BLaER1 (cell line): ENCODE measurements around the gene FREM3.
"Not testable (repeated sequence)": the region's sequence is repeated elsewhere in the genome, so short reads cannot be mapped to it uniquely, and the experiment has no call there.

Source experiments
- H3K27ac ChIP-seq: shearing (Covaris generic); formaldehyde crosslinking; 2 replicates; pipeline ENCODE4 v1.8.1; 2022
- H3K27me3 ChIP-seq: shearing (Covaris generic); formaldehyde crosslinking; 2 replicates; pipeline ENCODE4 v1.8.1; 2022
- H3K36me3 ChIP-seq: shearing (Covaris generic); formaldehyde crosslinking; 2 replicates; pipeline ENCODE4 v1.8.1; 2022
- H3K4me1 ChIP-seq: shearing (Covaris generic); formaldehyde crosslinking; 2 replicates; pipeline ENCODE4 v1.8.1; 2022
- H3K4me2 ChIP-seq: shearing (Covaris generic); formaldehyde crosslinking; 2 replicates; pipeline ENCODE4 v1.8.1; 2022
- H3K4me3 ChIP-seq: shearing (Covaris generic); formaldehyde crosslinking; 2 replicates; pipeline ENCODE4 v1.8.1; 2022
- H3K9ac ChIP-seq: shearing (Covaris generic); formaldehyde crosslinking; 2 replicates; pipeline ENCODE4 v1.8.1; 2022
- H3K9me3 ChIP-seq: shearing (Covaris generic); formaldehyde crosslinking; 2 replicates; pipeline ENCODE4 v1.8.1; 2022
- H4K20me1 ChIP-seq: shearing (Covaris generic); formaldehyde crosslinking; 2 replicates; pipeline ENCODE4 v1.8.1; 2022
- Cebpa-rat ChIP-seq: shearing (Covaris generic); IDR thresholded peaks from 2 replicates; pipeline ENCODE4 v1.8.1; 2022

FREM3 gene

GRCh38 chr4:143700416-143701352 is at the start of gene FREM3:
TSS of gene FREM3 (minus strand) at chr4:143700675. CDS start at chr4:143700675, 0 bp downstream.
- TF ChIP-seq Cebpa-rat = no peak
- Histone ChIP-seq H3K4me3 (no peak within 1 kb of the TSS), H3K27me3 (no peaks in the 10 kb centered on the region), H3K4me1 (no peaks in the 10 kb centered on the region), H3K4me2 (no peak within 1 kb of the TSS), H4K20me1 (no peaks in the 10 kb centered on the region), H3K27ac (no peak within 1 kb of the TSS), H3K9ac (no peak within 1 kb of the TSS), H3K9me3 (peaks cover 26% of the 10 kb centered on the region), H3K36me3 (no peaks in the 10 kb centered on the region)

- H3K36me3 ChIP-seq = no peaks in the 10 kb centered on the region
- H4K20me1 ChIP-seq = no peaks in the 10 kb centered on the region
- no peak for TF ChIP-seq Cebpa-rat
- no peak overlapping the region for H3K27ac ChIP-seq
- no peaks in the 10 kb centered on the region for H3K4me1 ChIP-seq
- H3K4me3 ChIP-seq = no peak overlapping the region
- no peaks in the 10 kb centered on the region for H3K27me3 ChIP-seq
- H3K4me2 ChIP-seq = no peak overlapping the region
- no peaks in the 10 kb centered on the region for H3K9me3 ChIP-seq
- H3K9ac ChIP-seq = no peak overlapping the region
Observed at GRCh38 chr4:143745874-143746273, 45.4 kb upstream of the FREM3 start.

- Histone ChIP-seq H3K4me2 (no peak overlapping the region), H3K4me3 (no peak overlapping the region), H3K9me3 (no peaks in the 10 kb centered on the region), H3K36me3 (no peaks in the 10 kb centered on the region), H3K4me1 (no peaks in the 10 kb centered on the region), H3K27me3 (no peaks in the 10 kb centered on the region), H3K9ac (no peak overlapping the region), H3K27ac (no peak overlapping the region), H4K20me1 (no peaks in the 10 kb centered on the region)
- TF ChIP-seq Cebpa-rat = no peak
Observed at GRCh38 chr4:143743591-143743990, 43.1 kb upstream of the FREM3 start.

GRCh38 chr4:143742834-143743233 is 42.4 kb upstream of the FREM3 start:
- no peak overlapping the region for H3K27ac ChIP-seq
- no peaks in the 10 kb centered on the region for H4K20me1 ChIP-seq
- no peak for TF ChIP-seq Cebpa-rat

GRCh38 chr4:143736861-143737260 is 36.4 kb upstream of the FREM3 start:
- H3K27ac ChIP-seq = no peak overlapping the region
- no peaks in the 10 kb centered on the region for H3K36me3 ChIP-seq
- no peaks in the 10 kb centered on the region for H4K20me1 ChIP-seq
- peaks cover 8% of the 10 kb centered on the region; the same call in 1 of the 2 replicates for H3K4me1 ChIP-seq
- H3K9me3 ChIP-seq = no peaks in the 10 kb centered on the region
- no peak overlapping the region; the same call in 1 of the 2 replicates for H3K4me2 ChIP-seq
- no peaks in the 10 kb centered on the region for H3K27me3 ChIP-seq
- TF ChIP-seq Cebpa-rat = no peak
- no peak overlapping the region for H3K9ac ChIP-seq
- H3K4me3 ChIP-seq = no peak overlapping the region

More at GRCh38 chr4:143742834-143743233, 42.4 kb upstream of the FREM3 start:
- Histone ChIP-seq H3K4me3 (no peak overlapping the region), H3K4me1 (no peaks in the 10 kb centered on the region), H3K36me3 (no peaks in the 10 kb centered on the region), H3K4me2 (no peak overlapping the region), H3K9ac (no peak overlapping the region), H3K27me3 (no peaks in the 10 kb centered on the region), H3K9me3 (no peaks in the 10 kb centered on the region)

- H4K20me1 ChIP-seq, H3K27ac ChIP-seq, H3K4me2 ChIP-seq, H3K36me3 ChIP-seq, H3K9ac ChIP-seq, H3K4me3 ChIP-seq, H3K9me3 ChIP-seq, H3K4me1 ChIP-seq, H3K27me3 ChIP-seq: not testable (repeated sequence)
Observed at GRCh38 chr4:143736061-143736460, 35.6 kb upstream of the FREM3 start.

GRCh38 chr4:143728166-143728565 is 27.7 kb upstream of the FREM3 start:
- H4K20me1 ChIP-seq = no peaks in the 10 kb centered on the region
- no peak overlapping the region for H3K9ac ChIP-seq
- TF ChIP-seq Cebpa-rat = no peak
- no peak overlapping the region for H3K27ac ChIP-seq
- H3K27me3 ChIP-seq = no peaks in the 10 kb centered on the region
- no peak overlapping the region for H3K4me3 ChIP-seq
- no peaks in the 10 kb centered on the region for H3K4me1 ChIP-seq
- no peak overlapping the region for H3K4me2 ChIP-seq
- no peaks in the 10 kb centered on the region for H3K36me3 ChIP-seq
- H3K9me3 ChIP-seq = no peaks in the 10 kb centered on the region

GRCh38 chr4:143726714-143727113 is 26.2 kb upstream of the FREM3 start:
- H3K9ac ChIP-seq = no peak overlapping the region
- H3K4me1 ChIP-seq = no peaks in the 10 kb centered on the region
- TF ChIP-seq Cebpa-rat = no peak

GRCh38 chr4:143721317-143721716 is 20.8 kb upstream of the FREM3 start:
- H3K4me1 ChIP-seq = no peaks in the 10 kb centered on the region
- no peaks in the 10 kb centered on the region for H3K36me3 ChIP-seq
- H3K27me3 ChIP-seq = no peaks in the 10 kb centered on the region
- H3K4me2 ChIP-seq = no peak overlapping the region
- H3K9me3 ChIP-seq = no peaks in the 10 kb centered on the region
- no peak overlapping the region for H3K4me3 ChIP-seq
- no peak overlapping the region for H3K9ac ChIP-seq
- H3K27ac ChIP-seq = no peak overlapping the region
- H4K20me1 ChIP-seq = no peaks in the 10 kb centered on the region
- no peak for TF ChIP-seq Cebpa-rat

More at GRCh38 chr4:143726714-143727113, 26.2 kb upstream of the FREM3 start:
- Histone ChIP-seq H3K27me3 (no peaks in the 10 kb centered on the region), H3K36me3 (no peaks in the 10 kb centered on the region), H3K27ac (no peak overlapping the region), H3K4me2 (no peak overlapping the region), H3K4me3 (no peak overlapping the region), H3K9me3 (no peaks in the 10 kb centered on the region), H4K20me1 (no peaks in the 10 kb centered on the region)

- H3K9ac ChIP-seq, H3K9me3 ChIP-seq, H3K4me1 ChIP-seq, H3K4me2 ChIP-seq, H4K20me1 ChIP-seq, H3K27me3 ChIP-seq, H3K27ac ChIP-seq, H3K36me3 ChIP-seq, H3K4me3 ChIP-seq: not testable (repeated sequence)
Observed at GRCh38 chr4:143718748-143719147, 18.3 kb upstream of the FREM3 start.
